CD4-positive, alpha-beta T cell treated with Interleukin-6 at 100 ng/mL for 8 hours (primary cell): ENCODE data around the gene ASTN2.

Source experiments
- DNase-seq: peaks from one replicate; pipeline ENCODE4 v3.0.0-alpha.2; 2020; ENCODE audit warnings: mixed read lengths, low spot score

The ASTN2 gene

DNA sequence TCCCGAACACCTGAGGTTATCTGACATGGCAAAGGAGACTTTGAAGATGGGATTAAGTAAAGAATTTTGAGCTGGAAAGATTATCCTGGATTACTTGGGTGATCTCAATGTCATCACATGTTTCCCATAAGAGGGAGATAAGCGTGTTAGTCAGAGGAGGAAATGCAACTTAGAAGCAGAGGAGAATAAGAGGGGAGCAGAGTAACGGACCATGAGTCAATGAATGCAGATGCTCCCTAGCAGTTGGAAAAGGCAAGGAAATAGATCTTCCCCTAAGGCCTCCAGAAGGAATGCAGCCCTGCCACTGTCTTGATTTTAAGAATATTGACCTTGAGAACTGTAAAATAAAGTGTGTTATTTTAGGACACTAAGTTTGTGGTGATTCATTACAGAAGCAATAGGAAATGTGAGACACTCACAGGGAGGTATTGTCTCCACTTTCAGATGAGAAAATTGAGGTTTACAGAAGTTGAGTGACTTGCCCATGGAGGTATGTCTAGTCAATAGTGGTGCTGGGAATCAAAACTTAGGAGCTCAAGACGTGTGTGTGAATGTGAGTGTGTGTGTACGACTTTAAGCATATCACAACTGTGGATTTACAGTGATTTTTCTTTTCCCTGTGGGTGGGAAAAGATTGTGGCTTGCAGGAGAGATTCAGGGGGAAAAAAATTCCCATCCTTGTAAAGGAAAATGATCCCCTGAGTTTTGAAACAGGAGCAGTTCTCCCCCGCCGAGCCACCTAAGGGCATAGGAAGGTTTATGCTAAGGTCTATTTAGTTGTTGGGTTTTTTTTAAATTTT is 602.4 kb downstream of the ASTN2 start:
- no peak for DNase-seq

GRCh38 chr9:116809656-116810055 is 605.2 kb downstream of the ASTN2 start:
- no peak for DNase-seq

- DNase-seq = no peak
These were observed 608.8 kb downstream of the ASTN2 start for GRCh38 chr9:116806075-116806474.

- DNase-seq = no peak
These were observed 614.0 kb downstream of the ASTN2 start for GRCh38 chr9:116800885-116801284.

DNA sequence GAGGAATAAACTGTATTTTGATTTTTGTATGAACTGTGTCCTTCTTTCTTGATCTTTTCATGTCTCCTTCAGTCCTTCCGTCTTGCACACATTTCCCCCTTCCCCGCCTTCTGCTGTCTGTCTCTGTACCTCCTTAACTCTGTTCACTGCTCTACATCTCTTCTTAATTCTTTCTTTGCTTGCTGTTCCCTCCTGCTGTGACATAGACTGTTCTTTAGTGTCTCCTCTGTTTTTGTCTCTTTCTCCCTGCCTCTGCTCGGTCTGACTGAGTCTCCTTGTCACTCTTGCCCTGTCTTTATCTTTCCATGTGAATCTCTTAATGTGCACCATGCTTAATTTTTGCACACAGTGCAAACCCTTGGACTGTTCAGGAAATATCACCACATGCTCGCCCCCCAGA is 614.8 kb downstream of the ASTN2 start:
- no peak for DNase-seq

GRCh38 chr9:116798521-116798920 is 616.3 kb downstream of the ASTN2 start:
- no peak for DNase-seq

DNA sequence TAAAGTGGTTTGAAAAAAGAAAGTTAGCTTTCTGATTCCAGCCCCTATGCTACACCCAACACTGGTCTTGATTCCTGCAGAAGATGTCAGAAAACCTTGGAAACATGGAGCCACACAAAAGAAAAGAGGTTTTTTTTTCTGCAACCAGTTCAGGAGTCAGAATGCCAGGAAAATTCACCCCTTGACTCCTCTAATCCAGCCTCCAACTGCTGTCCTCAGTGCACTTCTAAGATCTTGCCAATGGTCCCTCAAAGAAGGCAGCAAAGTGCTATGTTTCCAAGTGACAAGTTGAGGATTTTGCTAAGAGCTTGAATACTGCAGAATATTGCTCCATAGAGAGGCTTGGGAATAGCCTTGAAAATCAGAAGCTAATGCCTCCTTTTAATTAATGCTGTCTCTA is 617.6 kb downstream of the ASTN2 start:
- no peak for DNase-seq

DNA sequence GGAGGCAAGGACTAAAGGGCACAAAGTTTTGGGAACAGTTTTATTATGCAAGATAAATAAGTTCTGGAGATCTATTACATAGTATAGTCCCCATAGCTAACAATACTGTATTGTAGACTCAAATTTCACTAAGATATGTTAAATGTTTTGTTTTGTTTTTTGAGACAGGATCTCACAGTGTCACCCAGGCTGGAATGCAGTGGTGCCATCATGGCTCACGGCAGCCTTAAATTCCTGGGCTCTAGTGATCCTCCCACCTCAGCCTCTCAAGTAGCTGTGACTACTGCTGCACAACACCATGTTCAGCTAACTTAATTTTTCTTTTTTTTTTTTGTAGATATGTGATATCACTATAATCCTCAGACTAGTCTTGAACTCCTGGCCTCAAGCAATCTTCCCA is 618.2 kb downstream of the ASTN2 start:
- DNase-seq = no peak

DNA sequence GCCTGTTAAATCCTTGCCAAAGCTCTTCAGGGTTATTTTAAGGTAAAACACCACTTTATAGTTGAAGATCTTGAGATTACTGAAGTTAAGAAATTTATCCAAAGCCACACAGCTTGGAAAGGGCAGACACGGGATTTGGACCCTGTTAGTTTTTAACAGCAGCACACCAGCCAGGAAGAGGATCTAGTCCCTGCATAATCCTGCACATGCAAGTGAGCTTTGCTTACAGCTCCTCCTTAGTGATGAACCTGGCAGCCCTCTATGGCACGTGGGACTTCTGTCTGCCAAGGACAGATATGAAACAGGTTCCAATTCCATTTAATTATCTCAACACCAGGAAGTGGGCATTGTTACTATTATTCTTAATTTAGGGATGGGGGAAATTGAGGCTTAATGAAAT is 619.0 kb downstream of the ASTN2 start:
- no peak for DNase-seq

GRCh38 chr9:116792271-116792670 is 622.6 kb downstream of the ASTN2 start:
- DNase-seq = no peak

DNA sequence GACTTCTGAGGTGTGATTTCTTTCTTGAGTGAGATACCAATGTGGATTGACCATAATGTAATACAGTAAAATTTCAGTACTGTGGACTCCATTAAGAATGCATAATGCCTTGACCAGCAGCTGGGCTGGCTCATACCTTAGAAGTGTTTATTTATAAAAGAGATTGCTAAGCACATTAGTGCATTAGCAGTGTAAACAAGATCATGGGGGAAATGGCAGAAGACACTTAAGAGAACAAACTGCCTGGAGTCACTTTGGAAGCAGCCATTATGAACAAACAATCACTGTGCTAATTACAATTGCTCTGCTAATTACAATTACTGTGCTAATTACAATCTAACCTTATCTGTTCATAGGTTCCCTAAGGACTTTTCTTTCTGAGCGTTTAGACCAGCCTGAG is 623.5 kb downstream of the ASTN2 start:
- no peak for DNase-seq

GRCh38 chr9:116789081-116789480 is 625.8 kb downstream of the ASTN2 start:
- no peak for DNase-seq

GRCh38 chr9:116786737-116787136 is 628.1 kb downstream of the ASTN2 start:
- no peak for DNase-seq

DNA sequence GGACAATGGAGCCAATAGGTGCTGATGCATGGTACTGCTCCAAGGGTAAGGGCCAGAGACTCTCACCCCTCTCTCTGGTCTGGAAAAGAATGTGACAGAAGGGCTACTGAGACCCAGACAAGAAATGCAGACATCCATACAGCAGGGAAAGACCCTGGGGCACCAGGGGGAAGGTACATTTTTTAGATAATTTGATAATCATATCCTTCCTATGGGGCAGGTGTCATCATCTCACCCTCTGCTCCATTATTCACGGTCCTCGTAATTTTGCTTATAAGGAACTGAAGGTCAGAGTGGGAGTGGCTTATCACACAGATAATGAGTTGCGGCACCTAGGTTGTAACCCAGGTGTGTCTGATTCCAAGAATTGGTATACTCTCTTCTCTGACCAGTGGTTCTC is 637.7 kb downstream of the ASTN2 start:
- DNase-seq = no peak

DNA sequence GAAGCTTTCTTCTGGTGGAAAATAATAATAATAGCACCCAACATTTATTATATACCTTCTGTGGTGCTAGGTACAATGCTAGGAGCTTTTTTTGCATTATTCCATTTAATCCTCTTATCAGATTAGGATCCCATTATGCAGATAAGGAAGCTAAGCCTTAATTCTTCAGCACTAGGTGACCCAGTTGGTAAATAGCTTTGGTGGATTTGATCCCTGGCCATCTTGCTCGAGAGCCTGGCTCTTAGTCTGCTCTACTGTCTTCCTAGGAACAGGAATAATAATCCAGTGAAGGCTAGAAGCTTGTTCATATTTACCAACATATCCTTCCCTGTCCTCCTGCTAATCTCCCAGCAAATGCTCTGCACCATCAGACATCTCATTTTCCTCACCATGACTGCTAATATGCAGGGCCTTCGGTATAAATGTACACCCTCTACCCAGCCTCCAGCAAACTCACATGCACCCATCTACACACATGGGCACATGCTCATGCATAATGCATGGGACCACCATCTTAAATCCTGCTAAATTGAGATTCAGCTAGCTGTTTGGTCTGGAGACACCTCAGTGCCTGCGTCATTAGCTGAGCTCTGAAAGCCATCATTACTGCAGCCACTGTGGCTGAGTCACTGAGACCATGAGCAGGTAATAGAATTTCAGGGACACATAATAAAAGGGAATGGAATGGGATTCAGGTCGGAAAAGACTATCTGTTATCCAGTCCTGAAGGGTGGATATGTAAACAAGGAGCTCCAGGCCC is 640.3 kb downstream of the ASTN2 start:
- no peak for DNase-seq

GRCh38 chr9:116767219-116767618 is 647.6 kb downstream of the ASTN2 start:
- no peak for DNase-seq

DNA sequence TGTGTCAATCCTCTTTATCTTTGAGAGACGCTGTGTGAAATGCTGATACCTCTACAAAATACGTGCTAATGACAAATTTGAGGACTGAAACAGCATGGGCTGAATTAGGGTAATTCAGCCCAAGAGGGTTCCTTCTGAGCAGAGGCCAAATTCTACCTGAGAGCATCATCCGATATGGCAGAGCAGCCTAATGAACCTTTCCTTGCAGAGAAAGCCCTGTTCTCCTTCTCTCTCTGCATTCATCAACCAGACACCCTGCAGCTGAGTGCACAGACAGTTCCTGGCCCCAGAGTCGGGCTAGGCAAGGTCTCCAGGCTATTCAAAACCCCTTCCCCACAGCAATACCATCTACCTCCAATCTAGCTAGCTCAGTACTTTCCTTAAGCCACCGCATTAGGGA is 649.8 kb downstream of the ASTN2 start:
- no peak for DNase-seq

- DNase-seq = no peak
These were observed 651.1 kb downstream of the ASTN2 start for GRCh38 chr9:116763770-116764169.

DNA sequence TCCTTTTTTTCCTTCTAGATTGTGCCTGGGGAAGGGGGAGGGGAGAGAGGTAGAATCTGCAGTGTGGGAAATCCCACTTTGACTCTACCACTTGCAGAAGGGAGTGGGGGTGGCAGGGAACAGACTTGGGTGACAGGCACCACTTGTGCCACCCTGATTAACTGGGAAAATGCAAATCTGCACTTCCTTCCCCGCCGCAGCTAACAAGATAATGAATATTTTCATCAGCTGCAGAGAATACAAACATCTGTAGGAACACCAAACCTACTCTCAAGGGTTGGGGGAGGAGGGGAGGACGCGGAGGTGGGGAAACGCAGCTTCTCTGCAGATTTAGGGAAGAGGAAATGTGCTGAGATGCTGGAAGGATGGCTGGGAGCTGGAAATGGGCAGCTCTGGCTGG is 654.2 kb downstream of the ASTN2 start:
- DNase-seq = no peak

DNA sequence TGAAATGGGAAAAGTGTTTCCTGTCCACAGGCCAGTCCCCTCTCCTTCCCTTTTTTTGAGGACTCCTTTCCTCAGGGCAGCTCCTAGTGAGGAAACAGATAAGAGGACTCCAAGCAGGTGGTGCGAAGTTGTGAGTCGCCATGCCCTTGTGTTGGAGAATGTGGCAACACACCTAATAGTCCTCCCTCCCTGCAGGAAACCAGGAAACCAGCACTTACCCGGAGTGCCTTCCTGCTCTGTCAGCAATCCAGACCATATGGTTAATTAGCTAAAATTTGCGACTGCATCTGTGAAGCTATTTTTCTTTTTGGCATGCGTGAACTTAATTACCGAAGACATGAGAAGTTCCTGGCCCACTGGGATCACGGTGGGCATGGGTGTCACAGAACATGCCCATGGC is 657.8 kb downstream of the ASTN2 start:
- DNase-seq = no peak

DNA sequence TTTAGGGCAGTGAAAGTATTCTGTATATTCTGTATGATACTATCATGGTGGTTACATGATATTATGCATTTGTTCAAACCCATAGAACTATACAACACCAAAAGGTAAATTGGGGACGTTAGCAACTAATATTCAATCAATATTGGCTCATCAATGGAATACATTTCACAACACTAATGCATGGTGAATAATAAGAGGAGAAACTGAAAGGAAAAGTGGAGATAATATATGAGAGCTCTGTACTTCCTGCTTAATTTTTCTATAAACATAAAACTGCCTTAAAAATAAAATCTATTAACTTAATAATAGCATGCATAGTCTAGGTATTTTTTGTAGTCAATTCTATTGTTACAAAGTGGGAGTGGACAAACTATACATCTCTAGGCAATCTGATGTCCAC is 661.5 kb downstream of the ASTN2 start:
- no peak for DNase-seq

GRCh38 chr9:116750510-116750909 is 664.3 kb downstream of the ASTN2 start:
- no peak for DNase-seq

DNA sequence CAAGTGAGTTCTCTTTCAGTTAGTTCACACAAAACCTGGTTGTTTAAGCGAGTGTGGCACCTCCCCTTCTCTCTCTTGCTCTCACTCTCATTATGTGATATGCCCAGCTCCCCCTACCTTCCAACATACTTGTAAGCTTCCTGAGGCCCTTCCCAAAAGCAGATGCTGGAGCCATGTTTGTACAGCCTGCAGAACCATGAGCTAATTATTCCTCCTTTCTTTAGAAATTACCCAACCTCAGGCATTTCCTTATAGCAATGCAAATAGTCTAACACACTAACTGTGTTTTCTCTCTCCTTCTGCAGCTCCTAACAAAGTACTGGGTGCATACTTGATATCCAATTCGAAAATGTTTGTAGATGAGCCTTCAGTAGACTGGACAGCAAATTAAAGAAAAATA is 665.1 kb downstream of the ASTN2 start:
- DNase-seq = no peak

DNA sequence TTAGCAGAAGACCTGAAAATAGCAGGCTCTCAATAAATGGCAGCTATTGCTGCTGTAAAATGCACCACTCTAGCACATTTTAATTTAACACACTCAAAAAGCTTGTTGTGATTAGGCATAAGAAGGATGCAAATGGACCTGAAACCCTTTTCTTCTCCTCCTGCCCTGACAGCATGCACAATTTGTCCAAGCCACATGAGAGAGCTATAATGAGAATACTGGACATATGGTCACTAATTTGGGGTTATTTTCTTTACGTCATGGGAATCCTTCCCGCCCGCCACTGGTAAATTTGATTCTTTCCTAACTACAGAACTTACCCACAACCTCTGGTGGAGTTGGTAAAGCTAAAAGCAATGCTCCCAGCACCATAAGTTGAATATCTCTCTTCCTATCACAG is 665.7 kb downstream of the ASTN2 start:
- DNase-seq = no peak
